H9 (cell line): ENCODE data around the gene TRIO. TPM values are rescaled to one million over a fixed set of nuclear protein-coding genes. Genes with fewer than 3 reads are reported as not detected.
A peak's percentile ranks its signal among the peaks of the same experiment; 100 is the strongest.

Source experiments
- DNase-seq: peaks from one replicate; pipeline ENCODE4 v3.0.0-alpha.2; 2017
- H2AFZ ChIP-seq: one replicate; pipeline ENCODE4 v1.6.1; 2013; ENCODE audit warnings: mild to moderate bottlenecking, low read length, control low read depth, moderate library complexity
- H2AK5ac ChIP-seq: 2 replicates; pipeline ENCODE4 v1.6.1; 2013; ENCODE audit warnings: low read length, control low read depth, mixed read lengths; ENCODE audit not compliant: insufficient read length
- H2BK120ac ChIP-seq: one replicate; pipeline ENCODE4 v1.6.1; 2013; ENCODE audit warnings: low read depth, mild to moderate bottlenecking, low read length, control low read depth, inconsistent platforms; ENCODE audit not compliant: poor library complexity, severe bottlenecking
- H2BK12ac ChIP-seq: 2 replicates; pipeline ENCODE4 v1.6.1; 2013; ENCODE audit warnings: low read length, control low read depth, mixed read lengths, low read depth; ENCODE audit not compliant: insufficient read length
- H2BK15ac ChIP-seq: 2 replicates; pipeline ENCODE4 v1.6.1; 2013; ENCODE audit warnings: low read depth, low read length, control low read depth
- H2BK20ac ChIP-seq: one replicate; pipeline ENCODE4 v1.6.1; 2013; ENCODE audit warnings: low read depth, mild to moderate bottlenecking, low read length, control low read depth, inconsistent platforms; ENCODE audit not compliant: poor library complexity, severe bottlenecking
- H2BK5ac ChIP-seq: 2 replicates; pipeline ENCODE4 v1.6.1; 2013; ENCODE audit warnings: low read length, control low read depth, mixed read lengths; ENCODE audit not compliant: insufficient read length
- H3K14ac ChIP-seq: 2 replicates; pipeline ENCODE4 v1.6.1; 2013; ENCODE audit warnings: low read length, control low read depth; ENCODE audit not compliant: insufficient read depth
- H3K18ac ChIP-seq: 2 replicates; pipeline ENCODE4 v1.6.1; 2013; ENCODE audit warnings: low read depth, mild to moderate bottlenecking, mixed read lengths, low read length, control low read depth; ENCODE audit not compliant: insufficient read length
- H3K23ac ChIP-seq: 2 replicates; pipeline ENCODE4 v1.6.1; 2013; ENCODE audit warnings: low read length, control low read depth, mixed read lengths, low read depth; ENCODE audit not compliant: insufficient read length
- H3K23me2 ChIP-seq: 2 replicates; pipeline ENCODE4 v1.6.1; 2013; ENCODE audit warnings: low read depth, mild to moderate bottlenecking, mixed read lengths, low read length, control low read depth; ENCODE audit not compliant: insufficient read length, poor library complexity, severe bottlenecking
- H3K27ac ChIP-seq: 2 replicates; pipeline ENCODE4 v1.5.1; 2013; ENCODE audit warnings: low read length, control low read depth, mixed read lengths, low read depth; ENCODE audit not compliant: insufficient read length
- H3K27me3 ChIP-seq: 2 replicates; pipeline ENCODE4 v1.6.1; 2013; ENCODE audit warnings: low read length, control low read depth, inconsistent platforms; ENCODE audit not compliant: insufficient read depth
- H3K4ac ChIP-seq: 2 replicates; pipeline ENCODE4 v1.6.1; 2013; ENCODE audit warnings: low read depth, mild to moderate bottlenecking, control low read depth, inconsistent platforms, low read length, moderate library complexity
- H3K4me1 ChIP-seq: 2 replicates; pipeline ENCODE4 v1.6.1; 2013; ENCODE audit warnings: low read length, control low read depth, inconsistent platforms; ENCODE audit not compliant: insufficient read depth
- H3K4me2 ChIP-seq: 2 replicates; pipeline ENCODE4 v1.6.1; 2013; ENCODE audit warnings: low read length, control low read depth, mixed read lengths; ENCODE audit not compliant: insufficient read length, insufficient read depth
- H3K56ac ChIP-seq: 2 replicates; pipeline ENCODE4 v1.6.1; 2013; ENCODE audit warnings: low read depth, mild to moderate bottlenecking, mixed read lengths, low read length, control low read depth; ENCODE audit not compliant: insufficient read length
- H3K79me1 ChIP-seq: 2 replicates; pipeline ENCODE4 v1.6.1; 2013; ENCODE audit warnings: low read depth, mild to moderate bottlenecking, moderate library complexity, low read length, control low read depth, inconsistent platforms; ENCODE audit not compliant: insufficient read depth, poor library complexity, severe bottlenecking
- H3K79me2 ChIP-seq: 2 replicates; pipeline ENCODE4 v1.6.1; 2013; ENCODE audit warnings: low read length, control low read depth, inconsistent platforms; ENCODE audit not compliant: insufficient read depth
- H3K9ac ChIP-seq: 2 replicates; pipeline ENCODE4 v1.6.1; 2013; ENCODE audit warnings: low read length, control low read depth, mixed read lengths; ENCODE audit not compliant: insufficient read length; ENCODE audit errors: extremely low read depth
- H3K9me3 ChIP-seq: one replicate; pipeline ENCODE4 v1.6.1; 2013; ENCODE audit warnings: low read depth, low read length, inconsistent platforms; ENCODE audit not compliant: control insufficient read depth
- H3T11ph ChIP-seq: one replicate; pipeline ENCODE4 v1.6.1; 2013; ENCODE audit warnings: mild to moderate bottlenecking, low read length, control low read depth, inconsistent platforms
- H4K20me1 ChIP-seq: one replicate; pipeline ENCODE4 v1.6.1; 2013; ENCODE audit not compliant: control insufficient read depth, insufficient read length, insufficient read depth
- H4K5ac ChIP-seq: 2 replicates; pipeline ENCODE4 v1.6.1; 2013; ENCODE audit warnings: low read depth, mild to moderate bottlenecking, mixed read lengths, low read length, control low read depth; ENCODE audit not compliant: insufficient read length
- H4K8ac ChIP-seq: replicated peaks from 2 replicates; pipeline ENCODE4 v1.6.1; 2013; ENCODE audit warnings: low read length, control low read depth, mixed read lengths, low read depth; ENCODE audit not compliant: insufficient read length
- H4K91ac ChIP-seq: 2 replicates; pipeline ENCODE4 v1.6.1; 2013; ENCODE audit warnings: low read depth, mild to moderate bottlenecking, moderate library complexity, mixed read lengths, low read length, control low read depth; ENCODE audit not compliant: insufficient read length
- H3K27ac Mint-ChIP-seq, 3 experiments: 2 replicates in 2 of 3; 3 replicates in 1 of 3; pipeline ENCODE4 v1.8.0; 2020 to 2021; ENCODE audit warnings: mixed read lengths in 3 of 3, mild to moderate bottlenecking in 1 of 3, moderate library complexity in 1 of 3
- H3K27me3 Mint-ChIP-seq: 2 replicates; pipeline ENCODE4 v1.8.0; 2021; ENCODE audit warnings: low read depth, mild to moderate bottlenecking, moderate library complexity, mixed read lengths
- H3K36me3 Mint-ChIP-seq, 3 experiments: 2 replicates in 2 of 3; 3 replicates in 1 of 3; pipeline ENCODE4 v1.8.0; 2020 to 2021; ENCODE audit warnings: low read depth in 3 of 3, mixed read lengths in 3 of 3; ENCODE audit not compliant: insufficient read depth in 1 of 3
- H3K4me1 Mint-ChIP-seq, 2 experiments: 2 replicates each; pipeline ENCODE4 v1.8.0; 2020; ENCODE audit warnings: mixed read lengths in 2 of 2
- H3K4me3 Mint-ChIP-seq, 2 experiments: 2 replicates in 1 of 2; 3 replicates in 1 of 2; pipeline ENCODE4 v1.8.0; 2020 to 2021; ENCODE audit warnings: mild to moderate bottlenecking in 2 of 2, mixed read lengths in 2 of 2, moderate library complexity in 1 of 2
- H3K9me3 Mint-ChIP-seq, 2 experiments: 2 replicates in 1 of 2; 3 replicates in 1 of 2; pipeline ENCODE4 v1.8.0; 2020; ENCODE audit warnings: mild to moderate bottlenecking in 2 of 2, mixed read lengths in 2 of 2, moderate library complexity in 1 of 2
- WGBS: extraction: QIAGEN DNeasy Blood & Tissue Kit; methylation state at CpG from one replicate; pipeline ENCODE4 v1.1.7; 2013; ENCODE audit warnings: missing lambda C conversion rate, low lambda C conversion rate, mixed read lengths; ENCODE audit not compliant: insufficient read length; ENCODE audit errors: extremely low coverage; 5-methylcytosine and 5-hydroxymethylcytosine counted together
- total RNA-seq: library from RNA; stranded (reverse); gene quantifications from 2 replicates; pipeline ENCODE4 v1.2.1, GENCODE V29; 2021
- TF ChIP-seq, protein P1 (sequence below): fragments of 200-600 bp; sonication (generic); conservative IDR thresholded peaks from 3 replicates; pipeline ENCODE4 v1.8.0; 2021; ENCODE audit warnings: antibody characterized with exemption, mild to moderate bottlenecking

Gene TRIO
- total RNA-seq, 1 experiment from 2014 or later = 87.8 TPM

DNA sequence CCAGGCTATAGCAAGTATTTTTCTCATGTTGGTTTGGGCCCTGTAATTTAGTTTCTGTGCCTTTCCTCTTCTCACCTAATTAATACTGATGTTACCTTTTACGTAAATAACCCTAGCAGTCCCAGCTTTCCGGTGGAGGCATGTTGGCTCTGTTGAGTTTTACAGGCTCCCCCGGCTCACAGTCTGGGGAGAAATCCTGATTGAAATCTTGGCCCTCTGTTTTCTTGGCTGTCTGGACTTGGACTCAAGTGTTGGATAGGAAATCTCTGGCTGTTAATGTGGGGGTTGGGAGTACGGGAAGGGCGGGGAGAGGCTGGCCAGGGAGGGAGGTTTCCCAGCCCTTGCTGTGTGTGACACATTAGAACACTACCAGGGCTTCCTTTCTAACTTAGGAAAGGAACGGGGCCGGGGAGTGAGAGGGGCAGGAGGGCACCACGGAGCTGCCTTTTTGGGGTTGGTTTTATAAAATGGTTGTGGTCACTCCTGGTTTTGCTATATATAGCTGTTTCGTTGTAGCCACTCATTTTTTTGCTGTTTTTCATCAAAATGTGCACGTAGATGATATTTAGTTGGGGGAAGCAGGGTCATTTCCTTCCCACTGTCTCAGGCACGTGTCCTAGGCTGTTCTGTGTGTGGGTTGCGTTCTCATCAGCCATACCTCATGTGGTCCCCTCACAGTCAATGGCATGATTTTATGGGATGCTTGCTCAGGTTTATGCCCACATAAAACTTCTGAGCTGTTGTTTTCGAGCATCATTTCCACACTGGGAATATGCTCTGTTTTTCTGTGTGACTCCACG, 11.0 kb downstream of the TRIO start:
- Histone ChIP-seq H2BK20ac (no peak overlapping the region), H3K27ac (no peak overlapping the region), H3K9ac (no peak overlapping the region), H2BK5ac (no peak overlapping the region), H3K18ac (no peak overlapping the region), H2BK15ac (no peak overlapping the region), H3K79me2 (peaks cover 41% of the 10 kb centered on the region; the same call in 1 of the 2 replicates), H3K27me3 (no peaks in the 10 kb centered on the region), H4K8ac (no peak overlapping the region), H2BK120ac (no peak overlapping the region), H2AK5ac (no peak overlapping the region), H4K20me1 (no peaks in the 10 kb centered on the region), H3K9me3 (no peaks in the 10 kb centered on the region), H3K4ac (no peak overlapping the region), H3K14ac (0 out of 2 replicates have a peak overlapping the region, but pooled peaks have one; percentile 47), H4K5ac (no peak overlapping the region), H3T11ph (no peak overlapping the region), H3K23ac (no peak overlapping the region), H3K56ac (no peak overlapping the region), H2BK12ac (no peak overlapping the region), H3K23me2 (no peaks in the 10 kb centered on the region), H3K4me1 (peaks cover 32% of the 10 kb centered on the region; the same call in 1 of the 2 replicates), H3K4me2 (peak overlapping the region; percentile 1), H4K91ac (no peak overlapping the region), H2AFZ (no peak overlapping the region), H3K79me1 (peaks cover 4% of the 10 kb centered on the region)
- Mint-ChIP-seq H3K4me1 (peaks cover 40 to 44% of the 10 kb centered on the region in 2 experiments), H3K9me3 (no peaks in the 10 kb centered on the region), H3K4me3 (peak overlapping the region in 1 of 2 experiments; percentile 58; a peak in 3 of 5 replicates), H3K36me3 (no peaks in the 10 kb centered on the region; a peak in 2 of 7 replicates), H3K27me3 (no peaks in the 10 kb centered on the region), H3K27ac (peak overlapping the region; percentile 3 to 66 (median 30); a peak in 5 of 7 replicates)
- no peak for DNase-seq
- no CpG with 5 or more reads among the region's 14 CpGs for WGBS
- TF ChIP-seq, protein P1, sequence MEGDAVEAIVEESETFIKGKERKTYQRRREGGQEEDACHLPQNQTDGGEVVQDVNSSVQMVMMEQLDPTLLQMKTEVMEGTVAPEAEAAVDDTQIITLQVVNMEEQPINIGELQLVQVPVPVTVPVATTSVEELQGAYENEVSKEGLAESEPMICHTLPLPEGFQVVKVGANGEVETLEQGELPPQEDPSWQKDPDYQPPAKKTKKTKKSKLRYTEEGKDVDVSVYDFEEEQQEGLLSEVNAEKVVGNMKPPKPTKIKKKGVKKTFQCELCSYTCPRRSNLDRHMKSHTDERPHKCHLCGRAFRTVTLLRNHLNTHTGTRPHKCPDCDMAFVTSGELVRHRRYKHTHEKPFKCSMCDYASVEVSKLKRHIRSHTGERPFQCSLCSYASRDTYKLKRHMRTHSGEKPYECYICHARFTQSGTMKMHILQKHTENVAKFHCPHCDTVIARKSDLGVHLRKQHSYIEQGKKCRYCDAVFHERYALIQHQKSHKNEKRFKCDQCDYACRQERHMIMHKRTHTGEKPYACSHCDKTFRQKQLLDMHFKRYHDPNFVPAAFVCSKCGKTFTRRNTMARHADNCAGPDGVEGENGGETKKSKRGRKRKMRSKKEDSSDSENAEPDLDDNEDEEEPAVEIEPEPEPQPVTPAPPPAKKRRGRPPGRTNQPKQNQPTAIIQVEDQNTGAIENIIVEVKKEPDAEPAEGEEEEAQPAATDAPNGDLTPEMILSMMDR = no peak
